Endothelial cell of umbilical vein (primary cell): ENCODE results near the gene BRF1. TPM values are rescaled to one million over a fixed set of nuclear protein-coding genes. Genes with fewer than 3 reads are reported as not detected.

Source experiments
- BruUV-seq: library from RNA; stranded (reverse); fragments of 400-500 nt; replicated peaks from 2 replicates; lab custom pipeline; 2021; lab: Mats Ljungman, UMichigan
- CTCF ChIA-PET: fragments of 300-600, 350-600 bp; sonication (Branson Sonifier 250); formaldehyde crosslinking; loops from one replicate; lab custom pipeline; 2021; ENCODE audit warnings: antibody characterized with exemption, inconsistent platforms; lab: Charles Lee
- POLR2A ChIA-PET: fragments of 300-600, 350-600 bp; sonication (Branson Sonifier 250); formaldehyde crosslinking; loops from one replicate; lab custom pipeline; 2021; ENCODE audit warnings: antibody characterized with exemption, inconsistent platforms; lab: Charles Lee
- DNase-seq: peaks from one replicate; pipeline ENCODE4 v3.0.0-alpha.2; 2011; ENCODE audit warnings: low read depth, low spot score
- FAIRE-seq: peaks from 2 replicates; lab custom pipeline; 2011; peaks lifted over from hg19 to GRCh38; lab: Jason Lieb, UNC
- H2AFZ ChIP-seq: 2 replicates; pipeline ENCODE4 v1.6.0; 2012; ENCODE audit warnings: low read depth, low read length, control low read depth, inconsistent platforms
- H3K27ac ChIP-seq: 2 replicates; pipeline ENCODE4 v1.5.1; 2011; ENCODE audit warnings: low read depth, mild to moderate bottlenecking, control low read depth, low read length, moderate library complexity; ENCODE audit not compliant: insufficient read depth
- H3K27me3 ChIP-seq, 2 experiments: 2 replicates each; pipeline versions ENCODE4 v1.6.0 to v1.6.1; 2011; ENCODE audit warnings: low read length in 2 of 2, mixed read lengths in 1 of 2; ENCODE audit not compliant: control insufficient read depth in 2 of 2, insufficient read depth in 2 of 2
- H3K36me3 ChIP-seq, 2 experiments: 2 replicates in 1 of 2; 3 replicates in 1 of 2; pipeline ENCODE4 v1.5.1; 2011; ENCODE audit warnings: low read length in 2 of 2, mild to moderate bottlenecking in 1 of 2, moderate library complexity in 1 of 2; ENCODE audit not compliant: control insufficient read depth in 2 of 2, insufficient read depth in 2 of 2; ENCODE audit errors: extremely low read depth in 1 of 2
- H3K4me1 ChIP-seq: 3 replicates; pipeline ENCODE4 v1.5.1; 2011; ENCODE audit warnings: mild to moderate bottlenecking, low read length; ENCODE audit not compliant: control insufficient read depth, insufficient read depth; ENCODE audit errors: extremely low read depth
- H3K4me2 ChIP-seq: 2 replicates; pipeline ENCODE4 v1.6.1; 2011; ENCODE audit warnings: low read length, control low read depth, mixed read lengths; ENCODE audit not compliant: insufficient read depth
- H3K4me3 ChIP-seq, 3 experiments: fragments of 200-600 bp in 1 of 3; sonication (generic), shearing (Covaris generic) in 1 of 3; replicated peaks in 1 of 3; 2 replicates each; pipeline ENCODE4 v1.5.1; 2011 to 2016; ENCODE audit warnings: control low read depth in 3 of 3, low read length in 3 of 3, mild to moderate bottlenecking in 2 of 3, inconsistent platforms in 1 of 3, low read depth in 1 of 3, moderate library complexity in 1 of 3; ENCODE audit not compliant: insufficient read depth in 1 of 3
- H3K79me2 ChIP-seq: 2 replicates; pipeline ENCODE4 v1.6.0; 2012; ENCODE audit warnings: low read length, inconsistent platforms; ENCODE audit not compliant: control insufficient read depth, insufficient read depth
- H3K9ac ChIP-seq: replicated peaks from 2 replicates; pipeline ENCODE3; 2011; ENCODE audit warnings: low read length, control low read depth; ENCODE audit not compliant: insufficient read depth; ENCODE audit errors: extremely low read depth
- H3K9me1 ChIP-seq: replicated peaks from 3 replicates; pipeline ENCODE4 v1.6.0; 2011; ENCODE audit warnings: mild to moderate bottlenecking, low read length; ENCODE audit not compliant: control insufficient read depth, insufficient read depth; ENCODE audit errors: extremely low read depth
- H3K9me3 ChIP-seq: replicated peaks from 2 replicates; pipeline ENCODE4 v1.5.1; 2012; ENCODE audit warnings: low read length, inconsistent platforms; ENCODE audit not compliant: control insufficient read depth, insufficient read depth
- H4K20me1 ChIP-seq: replicated peaks from 2 replicates; pipeline ENCODE3; 2011; ENCODE audit warnings: mild to moderate bottlenecking, low read length; ENCODE audit not compliant: control insufficient read depth, insufficient read depth; ENCODE audit errors: extremely low read depth
- EZH2 ChIP-seq: IDR thresholded peaks from 2 replicates; pipeline ENCODE4 v1.6.1; 2012; ENCODE audit warnings: borderline replicate concordance, low read depth, mild to moderate bottlenecking, moderate library complexity, low read length, inconsistent platforms; ENCODE audit not compliant: severe bottlenecking
- FOS ChIP-seq: IDR thresholded peaks from 2 replicates; pipeline ENCODE4 v1.6.1; 2011; ENCODE audit warnings: mild to moderate bottlenecking, low read length, moderate library complexity, borderline replicate concordance; ENCODE audit not compliant: insufficient read depth
- GATA2 ChIP-seq: IDR thresholded peaks from 2 replicates; pipeline ENCODE4 v1.7.0; 2011; ENCODE audit warnings: low read depth, mild to moderate bottlenecking, moderate library complexity, mixed read lengths, low read length; ENCODE audit not compliant: insufficient read length, insufficient read depth
- JUN ChIP-seq: IDR thresholded peaks from 2 replicates; pipeline ENCODE4 v1.6.1; 2011; ENCODE audit warnings: borderline replicate concordance, low read depth; ENCODE audit not compliant: insufficient read length, insufficient read depth
- MYC ChIP-seq: IDR thresholded peaks from one replicate; pipeline ENCODE4 v1.6.1; 2011; ENCODE audit warnings: mild to moderate bottlenecking, low read depth, low read length
- POLR2A ChIP-seq: IDR thresholded peaks from 2 replicates; pipeline ENCODE4 v1.6.1; 2012; ENCODE audit warnings: low read depth, mild to moderate bottlenecking, control low read depth, low read length
- POLR2AphosphoS5 ChIP-seq: IDR thresholded peaks from 2 replicates; pipeline ENCODE4 v1.6.1; 2012; ENCODE audit warnings: low read depth, mild to moderate bottlenecking, control low read depth, low read length, moderate library complexity; ENCODE audit not compliant: insufficient read depth
- dilution Hi-C: fragments of 300-500 bp; cut with MboI; formaldehyde crosslinking; loops from one replicate; pipeline ENCODE4 v1.15.0; 2019; ENCODE audit warnings: low sequenced_read_pairs; ENCODE audit not compliant: extremely low pct_ligation_motif_present
- intact Hi-C: fragments of 100-400 bp; cut with micrococcal nuclease; formaldehyde crosslinking; loops from one replicate; pipeline ENCODE4 v1.10.0; 2022
- polyA plus RNA-seq, 4 experiments: library from polyadenylated mRNA; depleted of rRNA in 3 of 4; stranded (reverse) in 3 of 4; unstranded in 1 of 4; fragments of >200 nt; gene quantifications; 2 replicates each; pipeline versions ENCODE4 v1.2.1 to v1.2.3, GENCODE V29; 2011 to 2012; ENCODE audit warnings: missing spikeins in 1 of 4
- total RNA-seq: library from RNA; stranded (reverse); gene quantifications from 2 replicates; pipeline ENCODE4 v1.2.3, GENCODE V29; 2021
- TF ChIP-seq, protein P1 (sequence below): IDR thresholded peaks from 2 replicates; pipeline ENCODE4 v1.6.1; 2011; ENCODE audit not compliant: insufficient read depth, insufficient read length
- TF ChIP-seq, protein P2 (sequence below), 2 donors: IDR thresholded peaks; 1 replicate in 1 of 2; 2 replicates in 1 of 2; pipeline ENCODE4 v1.5.1; 2011; ENCODE audit warnings: low read length in 2 of 2, mild to moderate bottlenecking in 2 of 2, moderate library complexity in 2 of 2, control low read depth in 1 of 2, inconsistent platforms in 1 of 2, low read depth in 1 of 2; ENCODE audit not compliant: insufficient read depth in 1 of 2; ENCODE audit errors: extremely low read depth in 1 of 2

Gene BRF1
- total and polyA plus RNA-seq, 2 donors (not counting 3 experiments of a cell fraction or from before 2014, with no cell fraction given): 19.0 to 47.2 TPM

GRCh38 chr14:105316968-105317510, 16.2 kb upstream of the BRF1 start:
- Histone ChIP-seq H3K36me3 (no peaks in the 10 kb centered on the region), H3K9ac (no peak overlapping the region), H2AFZ (no peak overlapping the region), H3K4me1 (peaks cover 8% of the 10 kb centered on the region), H3K27ac (no peak overlapping the region), H3K27me3 (no peaks in the 10 kb centered on the region), H3K9me1 (no peaks in the 10 kb centered on the region), H3K4me2 (no peak overlapping the region), H3K79me2 (peaks cover 8% of the 10 kb centered on the region), H3K4me3 (no peak overlapping the region), H3K9me3 (no peaks in the 10 kb centered on the region), H4K20me1 (no peaks in the 10 kb centered on the region)
- no peak for FAIRE-seq
- no TSS peak for BruUV-seq
- DNase-seq: no peak
- TF ChIP-seq POLR2AphosphoS5 (no peak), EZH2 (no peak), POLR2A (no peak), MYC (no peak), FOS (no peak), JUN (no peak), GATA2 (no peak)
- TF ChIP-seq, protein P1, sequence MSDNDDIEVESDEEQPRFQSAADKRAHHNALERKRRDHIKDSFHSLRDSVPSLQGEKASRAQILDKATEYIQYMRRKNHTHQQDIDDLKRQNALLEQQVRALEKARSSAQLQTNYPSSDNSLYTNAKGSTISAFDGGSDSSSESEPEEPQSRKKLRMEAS: no peak
- TF ChIP-seq, protein P2, sequence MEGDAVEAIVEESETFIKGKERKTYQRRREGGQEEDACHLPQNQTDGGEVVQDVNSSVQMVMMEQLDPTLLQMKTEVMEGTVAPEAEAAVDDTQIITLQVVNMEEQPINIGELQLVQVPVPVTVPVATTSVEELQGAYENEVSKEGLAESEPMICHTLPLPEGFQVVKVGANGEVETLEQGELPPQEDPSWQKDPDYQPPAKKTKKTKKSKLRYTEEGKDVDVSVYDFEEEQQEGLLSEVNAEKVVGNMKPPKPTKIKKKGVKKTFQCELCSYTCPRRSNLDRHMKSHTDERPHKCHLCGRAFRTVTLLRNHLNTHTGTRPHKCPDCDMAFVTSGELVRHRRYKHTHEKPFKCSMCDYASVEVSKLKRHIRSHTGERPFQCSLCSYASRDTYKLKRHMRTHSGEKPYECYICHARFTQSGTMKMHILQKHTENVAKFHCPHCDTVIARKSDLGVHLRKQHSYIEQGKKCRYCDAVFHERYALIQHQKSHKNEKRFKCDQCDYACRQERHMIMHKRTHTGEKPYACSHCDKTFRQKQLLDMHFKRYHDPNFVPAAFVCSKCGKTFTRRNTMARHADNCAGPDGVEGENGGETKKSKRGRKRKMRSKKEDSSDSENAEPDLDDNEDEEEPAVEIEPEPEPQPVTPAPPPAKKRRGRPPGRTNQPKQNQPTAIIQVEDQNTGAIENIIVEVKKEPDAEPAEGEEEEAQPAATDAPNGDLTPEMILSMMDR (IDR thresholded peaks at IDR 0.05; ENCODE audit: extremely low read depth in 1 of 2, insufficient read depth in 1 of 2, low read depth in 1 of 2, low read length in 2 of 2): no peak
- ChIA-PET CTCF (interaction anchor here (1.1 to 2.0 kb wide), 2 partner anchors 35 to 131 kb away, joined by 3 to 12 read pairs; no protein-coding TSS in a partner anchor), POLR2A (no interaction called here)
- dilution Hi-C loops: no loop called here
- intact Hi-C loops: no loop called here
